ENCODE data around the gene KCNH1.
"Not testable (repeated sequence)": the region's sequence is repeated elsewhere in the genome, so short reads cannot be mapped to it uniquely, and the experiment has no call there.

The KCNH1 gene

DNA sequence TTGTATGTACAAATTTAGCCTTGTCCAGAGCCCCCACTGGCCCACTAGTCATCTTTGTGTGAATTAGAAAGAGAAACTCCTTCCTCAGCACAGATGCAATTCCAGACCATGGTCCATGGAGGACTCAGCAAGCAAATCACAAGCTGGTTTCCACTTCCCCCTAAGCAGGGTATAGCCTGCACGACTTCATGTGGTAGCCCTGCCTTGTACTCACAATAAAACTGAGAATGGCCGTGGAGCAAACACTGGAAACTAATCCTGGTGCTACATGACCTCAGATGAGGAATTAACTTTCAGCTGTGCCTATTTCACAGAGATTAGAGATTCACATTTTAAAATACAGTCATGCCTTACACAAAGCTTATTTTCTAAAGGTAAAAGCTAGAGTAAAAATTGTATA is 32.5 kb downstream of the KCNH1 start:
- DNase-seq (ENCODE audit: low read depth, low spot score), result no peak

DNA sequence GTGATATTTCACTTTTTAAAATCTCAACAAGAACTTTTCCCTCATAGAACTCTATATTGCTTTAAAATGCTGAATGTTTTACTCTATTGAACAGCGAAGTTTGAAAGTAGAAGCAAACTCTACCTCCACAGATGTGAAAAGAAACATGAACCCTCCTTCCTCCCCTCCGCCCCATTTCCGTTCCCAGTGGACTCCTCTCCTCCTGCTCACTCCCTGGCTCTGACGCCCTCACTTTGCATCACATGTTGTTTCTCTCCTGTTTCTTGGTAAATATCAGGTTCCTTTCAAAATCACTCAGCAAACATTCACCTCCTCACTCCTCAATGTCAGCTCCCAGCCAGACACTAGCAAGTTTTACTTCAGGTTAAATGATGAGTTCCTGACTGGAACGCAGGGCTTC is 34.6 kb downstream of the KCNH1 start:
- DNase-seq (ENCODE audit: low read depth, low spot score), result no peak

DNA sequence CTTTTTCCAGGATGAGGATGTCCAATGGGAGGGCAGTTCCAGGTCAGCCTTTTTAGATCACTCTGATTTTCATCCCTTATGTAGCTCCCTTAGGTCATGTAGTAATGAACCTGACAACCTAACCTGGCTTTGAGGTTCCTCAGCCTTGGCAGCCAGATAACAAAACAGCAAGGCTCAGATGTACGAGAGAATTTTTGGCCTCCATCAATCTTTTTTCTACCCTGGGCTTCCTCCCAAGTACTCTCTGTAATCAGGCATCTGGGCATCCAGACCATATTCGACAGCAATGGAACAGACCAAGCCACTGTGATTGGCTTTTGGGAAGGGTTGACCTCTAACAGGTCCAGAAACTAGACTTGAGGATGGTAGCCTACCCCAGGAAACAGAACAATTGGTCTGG is 38.6 kb downstream of the KCNH1 start:
- no peak for DNase-seq (ENCODE audit: low read depth, low spot score)

DNA sequence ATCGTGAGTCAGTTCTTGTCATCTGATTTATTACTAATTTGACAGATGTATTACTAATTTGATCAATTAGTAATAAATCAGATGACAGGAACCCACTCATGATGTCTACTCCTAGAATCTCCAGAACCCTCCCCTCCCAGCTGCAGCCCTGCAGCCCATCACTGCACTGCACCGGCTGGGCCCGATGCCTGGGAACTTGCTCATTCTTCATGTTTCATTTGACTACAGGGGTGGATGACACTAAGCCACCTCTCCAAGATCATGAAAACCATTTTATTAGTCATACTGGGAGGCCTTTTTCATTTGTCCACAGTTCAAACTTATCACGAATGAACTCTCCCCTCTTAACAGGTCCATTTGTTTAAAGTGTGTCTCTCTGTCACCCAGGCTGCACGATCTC is 41.0 kb downstream of the KCNH1 start:
- no peak for DNase-seq (ENCODE audit: low read depth, low spot score)

DNA sequence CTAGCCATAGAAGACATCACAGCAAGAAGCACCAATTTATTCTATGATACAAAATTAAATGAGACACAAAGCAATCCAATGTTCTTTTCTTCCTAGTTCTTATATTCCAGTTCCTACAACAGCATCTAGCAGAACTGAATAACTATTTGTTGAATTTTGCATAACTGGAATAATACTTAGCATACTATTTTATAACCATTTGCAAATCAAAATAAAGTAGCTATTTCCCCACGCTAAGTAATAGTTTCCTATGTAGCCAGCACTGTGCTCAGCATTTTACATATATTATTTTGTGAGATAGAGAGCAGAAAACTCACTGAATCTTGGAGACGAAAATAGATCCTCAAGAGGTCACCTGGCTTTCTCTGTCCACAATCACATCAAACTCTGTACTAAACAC is 42.1 kb downstream of the KCNH1 start:
- no peak for DNase-seq (ENCODE audit: low read depth, low spot score)

DNA sequence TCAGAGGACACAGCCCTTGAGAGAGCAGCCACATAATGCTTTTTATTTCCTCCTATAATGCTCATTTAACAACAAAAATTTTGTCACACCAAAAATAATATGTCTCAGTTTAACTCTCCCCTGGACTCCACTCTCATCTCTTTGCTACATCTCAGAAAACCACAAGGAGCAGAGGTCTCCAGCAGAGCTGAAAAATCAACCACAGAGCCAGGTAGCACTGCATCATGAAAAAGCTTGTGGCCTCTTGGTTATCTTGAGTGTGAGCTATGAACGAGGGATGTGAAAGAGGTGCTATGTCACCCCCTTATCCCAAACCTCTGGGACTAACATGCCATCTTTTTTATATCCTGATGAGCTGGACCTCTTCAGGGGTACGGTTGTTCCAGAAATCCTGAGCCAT is 44.4 kb downstream of the KCNH1 start:
- no peak for DNase-seq (ENCODE audit: low read depth, low spot score)

DNA sequence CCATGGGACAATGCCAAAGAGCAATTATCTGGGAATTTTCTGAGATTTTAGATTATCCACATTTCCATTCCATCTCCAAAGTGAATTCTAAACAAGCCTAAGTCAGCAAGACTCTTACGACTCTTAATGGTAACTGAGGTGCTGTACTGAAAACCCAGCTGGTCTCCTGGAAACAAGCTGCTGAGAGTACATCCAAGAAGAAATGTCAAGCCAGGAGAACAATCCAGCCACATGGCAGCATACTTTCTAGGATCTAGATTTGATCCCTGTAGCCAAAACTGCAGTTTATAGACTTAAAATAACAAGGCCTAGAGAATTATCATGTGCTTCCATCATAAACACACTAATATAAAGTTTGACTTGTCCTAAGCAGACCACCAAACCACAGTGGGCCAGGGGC is 45.8 kb downstream of the KCNH1 start:
- DNase-seq (ENCODE audit: low read depth, low spot score), result no peak

DNA sequence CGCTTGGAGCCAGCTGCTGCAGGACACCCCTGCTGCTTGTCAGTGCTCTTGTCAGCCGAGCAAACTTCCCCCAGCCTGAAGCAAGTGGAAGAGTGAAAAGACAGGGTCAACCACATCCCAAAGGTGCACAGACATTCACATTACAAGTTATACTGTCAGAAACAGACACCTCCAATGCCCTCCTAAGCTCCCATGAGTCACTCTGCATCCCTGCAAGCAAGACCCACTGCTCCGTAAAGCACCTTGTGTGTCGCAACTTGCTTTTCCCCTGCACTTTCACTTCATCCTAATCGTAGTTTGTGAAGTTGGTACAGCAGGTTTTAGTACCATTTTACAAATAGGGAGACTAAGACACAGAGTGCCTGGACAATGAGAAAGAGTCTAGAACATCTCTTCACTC is 51.1 kb downstream of the KCNH1 start:
- no peak for DNase-seq (ENCODE audit: low read depth, low spot score)

DNA sequence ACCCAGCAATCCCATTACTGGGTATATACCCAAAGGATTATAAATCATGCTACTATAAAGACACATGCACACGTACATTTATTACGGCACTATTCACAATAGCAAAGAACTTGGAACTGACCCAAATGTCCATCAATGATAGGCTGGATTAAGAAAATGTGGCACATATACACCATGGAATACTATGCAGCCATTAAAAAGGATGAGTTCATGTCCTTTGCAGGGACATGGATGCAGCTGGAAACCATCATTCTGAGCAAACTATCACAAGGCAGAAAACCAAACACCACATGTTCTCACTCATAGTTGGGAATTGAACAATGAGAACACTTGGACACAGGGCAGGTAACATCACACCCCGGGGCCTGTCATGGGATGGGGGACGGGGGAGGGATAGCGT is 52.5 kb downstream of the KCNH1 start:
- not testable (repeated sequence) for DNase-seq (ENCODE audit: low read depth, low spot score)

DNA sequence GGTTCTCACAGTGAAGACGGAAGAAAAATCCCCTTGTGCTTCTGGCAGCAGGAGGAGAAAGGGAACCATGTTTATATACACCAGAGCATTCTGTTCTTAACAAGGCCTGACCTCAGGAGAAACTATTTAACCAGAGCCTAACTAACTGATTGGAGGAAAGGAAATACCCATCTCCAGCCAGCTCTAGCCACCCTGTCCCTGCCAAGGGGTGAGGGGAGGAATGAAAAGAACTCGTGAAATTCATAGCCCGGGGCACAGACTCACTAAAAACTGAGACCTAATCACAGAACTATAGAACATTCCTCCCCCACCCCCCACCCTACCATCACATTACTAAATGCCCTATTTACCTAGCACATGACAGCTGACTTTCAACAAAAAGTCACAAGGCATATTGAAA is 65.0 kb downstream of the KCNH1 start:
- DNase-seq (ENCODE audit: low read depth, low spot score), result peak; percentile 92

DNA sequence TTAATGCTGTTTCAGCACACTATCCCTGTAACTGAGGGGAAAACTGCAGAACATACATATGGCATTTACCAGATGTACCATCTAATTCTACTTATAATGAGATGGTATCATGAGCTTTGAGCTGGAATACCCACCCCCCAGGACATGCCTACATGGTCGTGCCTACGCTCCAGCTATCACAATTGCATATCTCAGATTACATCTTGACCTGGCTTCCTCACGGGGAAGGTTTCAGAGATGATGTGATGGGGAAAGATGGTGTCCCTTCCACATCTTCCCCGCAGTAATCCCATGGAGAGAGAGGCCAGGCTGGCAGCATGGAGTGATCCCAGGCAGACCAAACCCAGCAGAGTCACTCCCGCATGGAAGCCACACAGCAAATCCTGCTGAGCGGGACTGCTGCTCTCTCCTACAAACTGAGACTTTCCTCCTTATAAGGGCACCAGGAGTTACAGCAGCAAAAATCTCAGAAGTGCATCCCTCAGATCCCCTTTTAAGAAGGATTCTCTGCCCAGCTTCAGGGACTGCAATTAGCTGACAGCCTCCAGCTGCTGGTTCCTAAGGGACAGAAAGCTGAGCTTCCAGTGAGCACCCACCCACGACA is 67.1 kb downstream of the KCNH1 start:
- peak; percentile 6 for DNase-seq (ENCODE audit: low read depth, low spot score)

DNA sequence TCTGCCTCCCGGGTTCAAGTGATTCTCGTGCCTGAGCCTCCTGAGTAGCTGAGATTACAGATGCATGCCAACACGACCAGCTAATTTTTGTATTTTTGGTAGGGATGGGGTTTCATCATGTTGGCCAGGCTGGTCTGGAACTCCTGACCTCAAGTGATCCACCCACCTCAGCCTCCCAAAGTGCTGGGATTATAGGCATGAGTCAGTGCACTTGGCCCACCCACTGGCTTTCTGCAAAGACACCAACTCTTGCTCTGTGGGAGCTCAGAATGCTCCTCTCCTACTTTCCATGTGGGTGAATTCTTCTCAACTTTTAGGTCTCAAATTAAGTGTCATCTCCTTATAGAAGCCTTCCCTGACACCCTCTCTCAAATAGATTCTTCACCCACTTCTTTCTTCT is 92.1 kb downstream of the KCNH1 start:
- not testable (repeated sequence) for DNase-seq (ENCODE audit: low read depth, low spot score)

DNA sequence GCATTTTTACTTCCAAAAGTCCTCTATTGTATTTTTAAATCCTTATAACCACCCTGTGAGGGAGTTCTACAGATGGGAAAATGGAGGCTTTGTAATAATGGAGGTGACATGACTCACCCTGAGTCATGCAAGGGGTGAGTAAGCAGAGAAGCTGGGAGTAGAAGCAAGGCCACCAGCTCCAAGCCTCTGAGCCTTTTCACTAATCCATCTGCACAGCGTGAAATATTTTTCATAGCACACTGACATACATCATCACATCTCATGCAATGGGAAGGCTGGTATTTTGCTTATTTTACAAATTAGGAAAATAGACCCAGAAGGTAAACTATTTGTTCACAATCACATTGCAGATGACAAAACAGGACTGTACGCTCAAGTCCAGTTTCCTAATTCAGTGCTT is 96.9 kb downstream of the KCNH1 start:
- DNase-seq (ENCODE audit: low read depth, low spot score), result peak; percentile 11

DNA sequence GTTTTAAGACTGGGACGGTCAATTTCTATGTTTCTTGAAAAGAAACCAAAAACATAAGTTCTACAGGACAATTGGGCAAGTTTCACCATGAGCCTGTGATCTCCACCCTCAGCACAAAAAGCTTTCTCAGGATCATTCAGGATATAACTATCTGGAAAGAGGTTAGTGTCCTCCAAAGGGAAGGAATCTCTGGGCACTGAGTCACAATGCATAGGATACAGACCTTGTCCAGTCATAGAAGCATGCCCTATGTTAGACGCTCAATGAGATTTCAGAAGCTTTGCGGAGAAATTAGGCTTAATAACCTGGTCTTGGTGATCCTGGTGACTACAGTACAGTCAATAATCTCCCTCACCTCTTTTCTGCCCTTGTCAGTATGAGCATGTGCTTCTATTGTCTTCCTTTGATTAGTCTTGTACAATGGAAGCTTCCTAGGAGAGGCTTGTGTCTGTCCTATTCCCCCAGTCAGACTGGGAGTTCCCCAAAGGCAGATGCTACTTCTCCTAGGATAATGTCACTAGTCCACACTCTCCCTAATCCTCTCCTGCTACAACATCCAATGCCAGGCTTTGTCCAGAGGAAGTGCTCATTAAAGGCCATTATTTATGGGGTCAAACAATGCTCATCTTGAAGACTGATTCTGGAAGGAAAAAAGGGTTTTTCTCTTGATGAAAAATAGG is 97.4 kb downstream of the KCNH1 start:
- DNase-seq (ENCODE audit: low read depth, low spot score), result no peak

DNA sequence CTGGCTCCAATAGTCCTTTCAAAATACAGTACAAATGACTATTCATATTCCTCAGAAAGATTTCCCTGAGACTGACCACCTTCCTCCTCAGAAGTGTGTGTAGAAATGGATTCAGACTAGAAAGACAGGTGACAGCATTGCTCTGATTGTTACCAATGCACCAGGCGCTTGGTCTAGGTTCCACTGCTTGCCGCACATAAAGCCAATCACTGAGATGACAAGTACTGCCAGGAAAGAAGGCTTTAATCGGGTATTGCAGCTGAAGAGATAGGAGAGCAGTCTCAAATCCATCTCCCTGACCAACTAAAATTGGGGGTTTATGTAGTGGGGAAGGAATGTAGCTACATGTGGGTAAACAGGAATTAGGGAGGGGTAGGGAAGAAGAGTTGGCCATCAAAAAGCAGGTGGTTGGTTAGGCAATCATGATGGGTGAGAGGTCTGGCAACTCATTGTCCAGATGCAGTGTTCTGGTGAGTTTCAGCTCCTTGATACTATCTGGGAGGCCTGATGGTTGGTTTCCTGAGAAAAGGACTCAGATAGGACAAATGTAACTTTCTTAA is 98.0 kb downstream of the KCNH1 start:
- no peak for DNase-seq (ENCODE audit: low read depth, low spot score)

DNA sequence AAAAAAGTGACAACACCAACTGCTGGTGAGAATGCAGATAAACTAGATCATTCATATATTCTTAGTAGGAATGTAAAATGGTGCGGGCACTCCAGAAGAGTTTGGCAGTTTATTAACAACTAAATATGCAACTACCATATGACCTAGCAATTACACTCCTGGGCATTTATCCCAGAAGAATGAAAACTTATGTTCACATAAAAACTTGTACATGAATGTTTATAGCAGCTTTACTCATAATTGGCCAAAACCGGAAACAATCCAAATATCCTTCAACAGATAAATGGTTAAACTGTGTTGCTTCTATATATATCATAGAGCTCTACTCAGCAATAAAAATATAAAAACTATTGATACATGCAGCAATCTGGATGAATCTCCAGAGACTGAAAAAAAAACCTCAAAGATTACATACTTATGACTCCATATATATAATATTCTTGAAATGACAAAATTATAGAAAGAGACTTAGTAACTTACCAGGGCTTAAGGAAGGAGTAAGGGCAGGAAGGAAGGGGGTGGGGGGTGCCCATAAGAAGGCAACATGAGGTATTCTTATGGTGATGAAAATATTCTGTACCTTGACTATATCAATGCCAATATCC is 99.9 kb downstream of the KCNH1 start:
- no peak for DNase-seq (ENCODE audit: low read depth, low spot score)

DNA sequence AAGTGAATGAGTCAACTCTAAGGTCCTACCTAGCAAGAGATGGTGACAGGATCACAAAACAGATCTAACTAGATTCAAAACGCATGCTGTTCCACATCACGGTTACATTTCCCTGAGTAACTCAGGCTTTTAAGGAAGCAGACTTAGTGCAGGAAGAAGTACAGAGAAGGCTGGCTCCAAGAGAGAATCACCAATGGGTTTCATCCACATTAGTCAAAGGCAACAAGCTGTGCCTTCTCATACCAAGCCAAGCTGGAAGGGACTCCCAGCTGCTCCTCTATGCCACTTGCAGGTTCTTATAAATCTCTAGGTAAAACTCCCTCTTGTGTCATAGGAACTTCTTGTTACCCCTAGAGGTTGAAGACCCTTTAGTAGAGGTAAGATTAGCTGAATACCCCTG is 109.0 kb downstream of the KCNH1 start:
- no peak for DNase-seq (ENCODE audit: low read depth, low spot score)

DNA sequence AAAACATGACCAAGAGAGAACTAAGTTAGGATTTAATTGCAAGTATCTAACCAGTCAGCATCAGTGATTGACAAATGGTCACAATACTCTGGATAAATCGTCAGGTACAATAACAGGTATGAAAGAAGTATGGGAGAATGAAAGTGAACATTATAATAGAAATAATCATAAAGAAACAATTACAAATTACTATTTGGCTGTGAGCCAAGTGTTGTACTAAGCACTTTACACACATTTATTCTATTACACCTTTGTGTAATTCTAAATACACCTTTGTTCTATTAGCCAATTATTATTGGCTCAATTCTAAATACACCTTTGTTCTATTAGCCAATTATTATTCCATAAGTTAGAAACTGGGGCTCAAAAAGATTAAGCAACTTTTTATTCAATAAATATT is 114.7 kb downstream of the KCNH1 start:
- no peak for DNase-seq (ENCODE audit: low read depth, low spot score)

DNA sequence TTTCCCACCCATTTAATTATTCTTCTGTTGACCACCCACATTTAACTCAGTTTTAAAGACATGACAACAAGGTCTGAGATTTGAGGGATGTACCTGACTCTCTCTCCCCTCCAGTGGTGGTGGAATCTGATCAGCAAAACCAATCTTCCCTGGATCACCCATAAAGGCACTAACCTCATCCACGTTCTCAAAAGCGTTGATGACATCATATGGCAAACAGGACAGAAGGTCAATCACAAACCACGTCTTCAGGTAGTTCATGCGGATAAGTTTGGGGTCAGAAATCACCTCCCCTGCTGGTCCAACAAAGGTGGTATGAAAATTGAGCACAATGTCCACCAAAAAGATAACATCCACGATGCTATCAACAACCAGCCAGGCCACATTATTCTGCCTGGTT is 115.3 kb downstream of the KCNH1 start:
- DNase-seq (ENCODE audit: low read depth, low spot score), result no peak

DNA sequence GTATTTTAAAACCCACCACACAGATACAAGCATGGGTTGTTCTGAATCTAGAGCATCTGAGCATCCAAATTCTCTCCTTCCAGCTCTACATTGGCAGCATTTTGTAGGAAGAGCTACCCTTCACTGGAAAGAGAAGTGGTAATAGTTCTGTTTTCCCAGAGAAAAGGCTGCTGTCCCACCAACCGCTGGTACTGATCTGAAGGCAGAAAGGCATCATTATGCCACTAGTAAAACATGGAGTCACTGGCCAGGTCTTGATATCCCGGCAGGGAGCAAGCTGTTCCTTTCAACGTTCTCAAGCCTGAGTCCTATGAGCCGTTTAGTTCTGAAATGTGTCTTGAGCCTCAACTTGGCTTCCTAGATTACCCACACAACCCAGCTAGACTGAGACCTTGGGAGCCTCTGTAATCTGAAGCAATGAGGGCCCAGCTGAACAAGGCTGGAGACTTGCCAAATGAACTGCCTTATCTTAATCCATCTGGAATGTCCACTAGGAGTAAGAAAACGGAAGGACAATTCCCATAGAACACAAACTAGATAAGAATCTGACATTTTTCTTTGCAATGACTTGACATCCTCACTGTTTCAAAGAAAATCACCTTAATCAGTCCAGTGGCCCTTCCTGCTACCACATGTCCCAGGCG is 116.8 kb downstream of the KCNH1 start:
- peak; percentile 5 for DNase-seq (ENCODE audit: low read depth, low spot score)

DNA sequence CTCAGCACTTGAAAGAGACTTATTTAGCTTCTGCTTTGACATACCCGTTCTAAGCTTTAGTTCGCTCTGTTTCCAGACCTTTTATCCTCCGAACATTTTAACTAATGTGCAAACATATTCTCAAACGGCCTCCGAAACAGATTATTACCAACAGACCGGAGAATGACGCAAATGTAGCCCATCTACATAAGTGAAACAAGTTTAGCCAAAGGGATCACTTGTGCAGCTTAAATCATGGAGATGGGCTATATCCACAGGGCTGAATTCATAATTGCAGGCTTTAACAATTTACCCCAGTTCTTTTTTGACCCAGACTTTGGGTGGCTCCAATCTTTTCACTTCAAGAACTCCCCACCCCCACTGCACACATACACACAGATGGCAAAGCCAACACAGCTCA is 119.7 kb downstream of the KCNH1 start:
- DNase-seq (ENCODE audit: low read depth, low spot score), result no peak

DNA sequence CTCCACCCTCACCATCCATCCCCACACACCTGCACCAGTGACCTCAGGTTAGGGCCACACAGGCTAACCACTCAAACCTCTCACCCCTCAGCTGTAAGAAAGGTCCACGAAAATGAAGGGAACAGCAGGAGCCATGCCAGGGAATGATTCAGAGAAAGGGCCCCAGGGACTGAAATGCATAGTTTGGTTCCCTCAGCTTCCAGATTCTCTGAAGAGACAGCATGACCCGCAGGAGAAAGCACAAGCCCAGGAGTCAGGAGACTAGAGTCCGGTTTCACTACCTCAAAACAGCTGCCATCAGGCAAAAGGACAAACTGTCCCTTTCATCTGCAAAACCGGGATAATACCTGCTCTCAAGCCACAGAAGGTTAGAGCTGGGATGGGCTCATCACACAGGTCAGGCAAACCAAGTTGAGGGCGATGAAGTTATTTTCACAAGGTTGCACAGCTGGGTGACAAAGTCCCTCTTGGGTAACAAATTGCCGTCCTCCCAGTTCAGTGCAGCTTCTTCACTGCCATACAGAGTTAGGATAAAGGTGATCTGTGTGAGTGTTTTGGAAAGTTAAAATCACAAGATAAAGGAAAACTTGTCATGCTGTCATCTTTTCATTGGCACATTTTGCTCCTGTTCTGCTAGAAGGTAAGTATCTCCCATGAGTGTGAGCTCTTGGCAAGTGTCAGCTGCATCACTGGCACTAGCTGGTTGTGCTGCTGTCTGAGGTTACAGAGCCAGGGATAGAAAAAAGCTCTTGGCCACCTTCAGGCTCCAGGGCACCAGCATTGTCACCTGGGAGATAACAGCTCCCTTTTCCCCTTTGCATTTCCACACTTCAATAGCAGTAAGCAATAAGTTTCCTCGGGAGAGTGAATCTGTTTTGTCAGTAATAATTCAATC is 120.4 kb downstream of the KCNH1 start:
- no peak for DNase-seq (ENCODE audit: low read depth, low spot score)
